GM12878 (cell line): Measurements from ENCODE around the gene CILP. TPM values are rescaled to one million over a fixed set of nuclear protein-coding genes. Genes with fewer than 3 reads are reported as not detected.

Experiments used
- ATAC-seq: fragments of 200-7000 bp; cut with Tn5 transposase; 3 replicates; pipeline ENCODE4 v1.9.1; 2020; ENCODE audit warnings: mild to moderate bottlenecking, moderate library complexity
- BruUV-seq: library from RNA; stranded (reverse); fragments of 400-500 nt; replicated peaks from 2 replicates; lab custom pipeline; 2021; lab: Mats Ljungman, UMichigan
- CTCF ChIA-PET: fragments of 300-600 bp; sonication (Branson Sonifier 250); formaldehyde crosslinking; extraction: SDS; loops from one replicate; lab custom pipeline; 2021; ENCODE audit warnings: inconsistent platforms; lab: Yijun Ruan, JAX
- POLR2A ChIA-PET: fragments of 350-600 bp; formaldehyde crosslinking; extraction: SDS; loops from one replicate; lab custom pipeline; 2021; ENCODE audit warnings: inconsistent platforms; lab: Charles Lee
- RAD21 ChIA-PET: fragments of 300-600 bp; sonication (Branson Sonifier 250); formaldehyde crosslinking; loops from one replicate; lab custom pipeline; 2023; ENCODE audit warnings: antibody characterized with exemption; ENCODE audit not compliant: unreplicated experiment; lab: Charles Lee
- SMC1A ChIA-PET: fragments of 300-600 bp; sonication (Branson Sonifier 250); formaldehyde crosslinking; loops from one replicate; lab custom pipeline; 2023; ENCODE audit not compliant: unreplicated experiment, uncharacterized antibody; lab: Charles Lee
- DNase-seq: peaks from one replicate; pipeline ENCODE4 v3.0.0-alpha.2; 2011; ENCODE audit warnings: low read depth, low spot score
- FAIRE-seq: peaks from 3 replicates; lab custom pipeline; 2011; peaks lifted over from hg19 to GRCh38; lab: Jason Lieb, UNC
- H2AFZ ChIP-seq: 2 replicates; pipeline ENCODE4 v1.6.0; 2011; ENCODE audit warnings: low read depth, low read length, control low read depth; ENCODE audit not compliant: control insufficient read depth
- H3K27ac ChIP-seq: 2 replicates; pipeline ENCODE4 v1.5.1; 2011; ENCODE audit warnings: control low read depth; ENCODE audit not compliant: control insufficient read depth, insufficient read depth
- H3K27me3 ChIP-seq, 2 experiments: replicated peaks in 1 of 2; 2 replicates each; pipeline versions ENCODE4 v1.6.0 to v1.6.1; 2011; ENCODE audit warnings: low read length in 1 of 2; ENCODE audit not compliant: control insufficient read depth in 2 of 2, insufficient read depth in 2 of 2
- H3K36me3 ChIP-seq, 2 experiments: 2 replicates each; pipeline ENCODE4 v1.5.1; 2011; ENCODE audit warnings: low read length in 1 of 2; ENCODE audit not compliant: control insufficient read depth in 2 of 2, insufficient read depth in 2 of 2
- H3K4me1 ChIP-seq: 2 replicates; pipeline ENCODE4 v1.6.1; 2011; ENCODE audit warnings: mild to moderate bottlenecking, low read length, moderate library complexity, mixed read lengths; ENCODE audit not compliant: control insufficient read depth, insufficient read depth
- H3K4me2 ChIP-seq: 2 replicates; pipeline ENCODE4 v1.6.0; 2011; ENCODE audit warnings: control low read depth; ENCODE audit not compliant: control insufficient read depth, insufficient read depth
- H3K4me3 ChIP-seq: fragments of 200-600 bp; sonication (generic); 2 replicates; pipeline ENCODE4 v1.5.1; 2016
- H3K79me2 ChIP-seq: 2 replicates; pipeline ENCODE4 v1.6.0; 2011; ENCODE audit warnings: low read length; ENCODE audit not compliant: control insufficient read depth, insufficient read depth
- H3K9ac ChIP-seq: 2 replicates; pipeline ENCODE4 v1.8.0; 2011; ENCODE audit warnings: low read length, control low read depth, mixed read lengths; ENCODE audit not compliant: control insufficient read depth, insufficient read depth
- H3K9me3 ChIP-seq: replicated peaks from 3 replicates; pipeline ENCODE4 v1.5.1; 2011; ENCODE audit warnings: mild to moderate bottlenecking, low read length; ENCODE audit not compliant: control insufficient read depth, insufficient read depth
- H4K20me1 ChIP-seq: 2 replicates; pipeline ENCODE4 v1.6.0; 2011; ENCODE audit not compliant: control insufficient read depth, insufficient read depth
- ASH2L ChIP-seq: fragments of 300-600, 200-600 bp; sonication (generic); IDR thresholded peaks from 2 replicates; pipeline ENCODE4 v1.6.1; 2017; ENCODE audit warnings: low read depth, mild to moderate bottlenecking, borderline replicate concordance
- BHLHE40 ChIP-seq, 2 experiments: fragments of 450-650 bp in 1 of 2; IDR thresholded peaks; 2 replicates each; pipeline ENCODE4 v1.6.1; 2011 to 2017; ENCODE audit warnings: low read depth in 2 of 2, borderline replicate concordance in 1 of 2, improper control_type of control experiment in 1 of 2, low read length in 1 of 2, mild to moderate bottlenecking in 1 of 2
- BMI1 ChIP-seq: fragments of 450-650 bp; IDR thresholded peaks from 2 replicates; pipeline ENCODE4 v1.6.1; 2016; ENCODE audit warnings: mild to moderate bottlenecking, moderate library complexity, borderline replicate concordance
- CBX3 ChIP-seq: fragments of 200-600 bp; sonication (generic); IDR thresholded peaks from 2 replicates; pipeline ENCODE4 v1.6.1; 2016; ENCODE audit warnings: low read depth, borderline replicate concordance
- CREB1 ChIP-seq: IDR thresholded peaks from 2 replicates; pipeline ENCODE4 v1.6.1; 2012; ENCODE audit warnings: low read depth, mild to moderate bottlenecking, inconsistent platforms
- EGR1 ChIP-seq, 2 experiments: IDR thresholded peaks; 1 replicate in 1 of 2; 2 replicates in 1 of 2; pipeline ENCODE4 v1.6.1; 2011 to 2012; ENCODE audit warnings: low read depth in 2 of 2, low read length in 2 of 2, borderline replicate concordance in 1 of 2, mild to moderate bottlenecking in 1 of 2, moderate library complexity in 1 of 2
- EP300 ChIP-seq, 2 experiments: fragments of 150-350 bp in 1 of 2; IDR thresholded peaks; 2 replicates each; pipeline ENCODE4 v1.6.1; 2011 to 2012; ENCODE audit warnings: low read depth in 2 of 2, low read length in 2 of 2, borderline replicate concordance in 1 of 2, improper control_type of control experiment in 1 of 2, inconsistent platforms in 1 of 2; ENCODE audit not compliant: control insufficient read depth in 1 of 2
- FOS ChIP-seq: IDR thresholded peaks from 3 replicates; pipeline ENCODE4 v1.6.1; 2011; ENCODE audit warnings: borderline replicate concordance; ENCODE audit not compliant: insufficient read length; ENCODE audit errors: extremely low read depth
- NFIC ChIP-seq: IDR thresholded peaks from 2 replicates; pipeline ENCODE4 v1.6.1; 2012; ENCODE audit warnings: low read depth, mild to moderate bottlenecking, inconsistent platforms, low read length, moderate library complexity
- RAD21 ChIP-seq: IDR thresholded peaks from 2 replicates; pipeline ENCODE4 v1.6.1; 2011; ENCODE audit warnings: mild to moderate bottlenecking, low read depth, low read length, moderate library complexity; ENCODE audit not compliant: insufficient read depth
- TBL1XR1 ChIP-seq: IDR thresholded peaks from 2 replicates; pipeline ENCODE4 v1.6.1; 2012; ENCODE audit warnings: low read depth, low read length, improper control_type of control experiment
- ZBTB11 ChIP-seq: fragments of 450-650 bp; formaldehyde crosslinking; IDR thresholded peaks from 2 replicates; pipeline ENCODE4 v1.5.0; 2022; ENCODE audit warnings: mild to moderate bottlenecking, missing genetic modification characterization
- ZNF274 ChIP-seq: IDR thresholded peaks from one replicate; pipeline ENCODE4 v1.8.0; 2011; ENCODE audit not compliant: insufficient read length, insufficient read depth
- ZSCAN29 ChIP-seq: fragments of 450-650 bp; IDR thresholded peaks from 2 replicates; pipeline ENCODE4 v1.6.1; 2017; ENCODE audit warnings: mild to moderate bottlenecking, moderate library complexity
- WGBS: methylation state at CpG from one replicate; pipeline ENCODE4 v1.1.6; 2016; ENCODE audit warnings: low lambda C conversion rate; ENCODE audit not compliant: insufficient replicate concordance, insufficient coverage; ENCODE audit errors: missing lambda C conversion rate; 5-methylcytosine and 5-hydroxymethylcytosine counted together
- in situ Hi-C: fragments of 300-500 bp; cut with MboI; formaldehyde crosslinking; loops from 9 replicates; pipeline ENCODE4 v1.14.3; 2018; ENCODE audit warnings: mixed read lengths
- intact Hi-C: fragments of 100-400 bp; cut with micrococcal nuclease; formaldehyde crosslinking; loops from one replicate; pipeline ENCODE4 v1.14.2; 2022; ENCODE audit not compliant: unreplicated experiment
- polyA plus RNA-seq, 11 experiments: library from polyadenylated mRNA; depleted of rRNA in 4 of 11; unstranded in 6 of 11; stranded (reverse) in 5 of 11; fragments of >200 nt; fragmentation: Nextera tagmentation in 4 of 11; fragmentation: Illumina TruSeq in 1 of 11; extraction: Ambion mirVana in 4 of 11; extraction: Trizol in 1 of 11; gene quantifications; 1 replicate in 1 of 11; 2 replicates in 10 of 11; pipeline versions ENCODE4 v1.2.1 to v1.2.3, GENCODE V29; 2011 to 2016; ENCODE audit warnings: inconsistent platforms in 2 of 11, missing spikeins in 2 of 11, low read depth in 1 of 11
- total RNA-seq, 4 experiments: library from RNA; depleted of rRNA in 3 of 4; stranded (reverse); fragments of >200 nt in 3 of 4; fragmentation: Illumina TruSeq in 1 of 4; extraction: Trizol in 1 of 4; gene quantifications; 2 replicates each; pipeline versions ENCODE4 v1.2.1 to v1.2.3, GENCODE V29; 2013 to 2021

The CILP gene
- total and polyA plus RNA-seq, 10 of the 15 experiments (the other 5 are each of a cell fraction or from before 2014, with no cell fraction given): 0.03 to 0.06 (median 0.04) TPM; not detected in 4

- in situ Hi-C loops (no loop called here), intact Hi-C loops (no loop called here)
- CTCF ChIA-PET: interaction anchor here (0.6 to 2.1 kb wide), 3 partner anchors 13 to 112 kb away, joined by 3 to 6 read pairs (median 3); partner anchors contain the start of gene CLPX
- TF ChIP-seq BHLHE40 (IDR thresholded peaks at IDR 0.05; ENCODE audit: borderline replicate concordance in 1 of 2, low read depth in 2 of 2, low read length in 1 of 2) (no peak), NFIC (no peak), ZBTB11 (no peak), ZSCAN29 (no peak), BMI1 (no peak), ZNF274 (no peak), ASH2L (no peak), CREB1 (no peak), FOS (no peak), RAD21 (no peak), EGR1 (IDR thresholded peaks at IDR 0.05; ENCODE audit: borderline replicate concordance in 1 of 2, low read depth in 2 of 2, low read length in 2 of 2) (no peak), CBX3 (no peak), TBL1XR1 (no peak), EP300 (IDR thresholded peaks at IDR 0.05; ENCODE audit: borderline replicate concordance in 1 of 2, control insufficient read depth in 1 of 2, low read depth in 2 of 2, low read length in 2 of 2) (no peak)
- BruUV-seq: no TSS peak
- Histone ChIP-seq H3K36me3 (peaks cover 0 to 21% of the 10 kb centered on the region in 2 experiments; a peak in 2 of 4 replicates), H3K4me2 (no peak overlapping the region), H3K9ac (no peak overlapping the region), H3K4me1 (peaks cover 4% of the 10 kb centered on the region; the same call in 1 of the 2 replicates), H3K79me2 (peaks cover 1% of the 10 kb centered on the region; the same call in 1 of the 2 replicates), H3K27ac (no peak overlapping the region; the same call in 1 of the 2 replicates), H2AFZ (no peak overlapping the region), H3K27me3 (no peaks in the 10 kb centered on the region), H3K9me3 (no peaks in the 10 kb centered on the region), H3K4me3 (no peak overlapping the region), H4K20me1 (no peaks in the 10 kb centered on the region)
- SMC1A ChIA-PET: interaction anchor here (2.2 kb wide), 1 partner anchor 10 kb away, joined by 8 read pairs; no protein-coding TSS in a partner anchor
- RAD21 ChIA-PET: no interaction called here
- DNase-seq: no peak
- no peak for ATAC-seq
- WGBS: 22% methylated on average over 5 of the region's 5 CpGs
- POLR2A ChIA-PET: interaction anchor here (0.7 to 1.6 kb wide), 2 partner anchors 39 to 117 kb away, joined by 3 read pairs; partner anchors contain the start of gene PDCD7
- FAIRE-seq: no peak
These were observed 38.7 kb downstream of the CILP start for GRCh38 chr15:65172531-65172930.
